Endodermal cell (in vitro differentiated cells): Measurements from ENCODE around the gene GARNL3. TPM values are rescaled to one million over a fixed set of nuclear protein-coding genes. Genes with fewer than 3 reads are reported as not detected.

ENCODE experiments used
- DNase-seq: peaks from one replicate; pipeline ENCODE4 v3.0.0-alpha.2; 2017
- H3K27ac ChIP-seq: 2 replicates; pipeline ENCODE4 v1.5.1; 2013; ENCODE audit warnings: mild to moderate bottlenecking, low read depth, low read length, moderate library complexity
- H3K27me3 ChIP-seq: 2 replicates; pipeline ENCODE4 v1.6.1; 2013; ENCODE audit warnings: mild to moderate bottlenecking, low read length, moderate library complexity; ENCODE audit not compliant: insufficient read depth, control insufficient read depth, poor library complexity, severe bottlenecking
- H3K36me3 ChIP-seq: 2 replicates; pipeline ENCODE4 v1.7.0; 2013; ENCODE audit warnings: mild to moderate bottlenecking, low read length, moderate library complexity; ENCODE audit not compliant: control insufficient read depth, insufficient read depth
- H3K4me1 ChIP-seq: one replicate; pipeline ENCODE4 v1.7.0; 2013; ENCODE audit warnings: low read length; ENCODE audit not compliant: control insufficient read depth, insufficient read depth
- H3K4me3 ChIP-seq: 2 replicates; pipeline ENCODE4 v1.5.1; 2013; ENCODE audit warnings: mild to moderate bottlenecking, low read length, moderate library complexity
- H3K9ac ChIP-seq: 2 replicates; pipeline ENCODE4 v1.6.1; 2013; ENCODE audit warnings: mild to moderate bottlenecking, low read length, moderate library complexity; ENCODE audit not compliant: poor library complexity, severe bottlenecking; ENCODE audit errors: extremely low read depth
- H3K9me3 ChIP-seq: 2 replicates; pipeline ENCODE4 v1.6.1; 2013; ENCODE audit warnings: mild to moderate bottlenecking, low read length, moderate library complexity; ENCODE audit not compliant: control insufficient read depth
- H3K27ac Mint-ChIP-seq: 2 replicates; pipeline ENCODE4 v1.8.0; 2020; ENCODE audit warnings: mixed read lengths
- H3K27me3 Mint-ChIP-seq: 2 replicates; pipeline ENCODE4 v1.8.0; 2021; ENCODE audit warnings: mild to moderate bottlenecking, mixed read lengths; ENCODE audit not compliant: insufficient read depth
- H3K36me3 Mint-ChIP-seq: 2 replicates; pipeline ENCODE4 v1.8.0; 2020; ENCODE audit warnings: low read depth, mixed read lengths
- H3K4me1 Mint-ChIP-seq: 2 replicates; pipeline ENCODE4 v1.8.0; 2020; ENCODE audit warnings: mixed read lengths
- H3K4me3 Mint-ChIP-seq: 2 replicates; pipeline ENCODE4 v1.8.0; 2020; ENCODE audit warnings: mild to moderate bottlenecking, moderate library complexity, mixed read lengths
- H3K9me3 Mint-ChIP-seq: 2 replicates; pipeline ENCODE4 v1.8.0; 2020; ENCODE audit warnings: mild to moderate bottlenecking, mixed read lengths
- CTCF ChIP-seq: fragments of 200-600 bp; sonication (generic); conservative IDR thresholded peaks from 2 replicates; pipeline ENCODE4 v1.5.0; 2021; ENCODE audit warnings: antibody characterized with exemption, mild to moderate bottlenecking
- WGBS, 2 experiments: methylation state at CpG; one replicate each; pipeline versions ENCODE4 v1.1.5 to v1.1.7; 2013; ENCODE audit warnings: missing lambda C conversion rate in 2 of 2, mixed read lengths in 1 of 2; ENCODE audit not compliant: insufficient coverage in 1 of 2, insufficient read length in 1 of 2; 5-methylcytosine and 5-hydroxymethylcytosine counted together
- total RNA-seq, 2 donors: library from RNA; stranded (reverse); fragmentation: NEBNext Ultra II Directional in 1 of 2; extraction: Animal tissue kit (Norgen Biotek cat#: 25700) in 1 of 2; gene quantifications; 2 replicates in 1 of 2; 3 replicates in 1 of 2; pipeline ENCODE4 v1.2.1, GENCODE V29; 2021

GARNL3 gene
- total RNA-seq, 2 donors from 2014 or later, result 7.2 to 12.8 TPM

GRCh38 chr9:127293767-127294166 is 29.2 kb downstream of the GARNL3 start:
- Histone ChIP-seq H3K4me1 (no peaks in the 10 kb centered on the region), H3K36me3 (no peaks in the 10 kb centered on the region), H3K27me3 (no peaks in the 10 kb centered on the region), H3K9ac (no peak overlapping the region), H3K4me3 (no peak overlapping the region), H3K9me3 (no peaks in the 10 kb centered on the region), H3K27ac (no peak overlapping the region)
- Mint-ChIP-seq H3K9me3 (no peaks in the 10 kb centered on the region), H3K36me3 (no peaks in the 10 kb centered on the region), H3K27ac (no peak overlapping the region), H3K27me3 (no peaks in the 10 kb centered on the region), H3K4me1 (peaks cover 4% of the 10 kb centered on the region), H3K4me3 (no peak overlapping the region)
- no peak for TF ChIP-seq CTCF
- WGBS, 2 experiments, result 90 to 100% methylated on average over 1 of the region's 1 CpG
- no peak for DNase-seq

GRCh38 chr9:127295005-127295404 is 30.4 kb downstream of the GARNL3 start:
- H3K9ac ChIP-seq, result no peak overlapping the region
- H3K36me3 ChIP-seq, result no peaks in the 10 kb centered on the region
- H3K36me3 Mint-ChIP-seq, result no peaks in the 10 kb centered on the region
- DNase-seq, result no peak
- no peak overlapping the region for H3K4me3 Mint-ChIP-seq
- no peaks in the 10 kb centered on the region for H3K9me3 Mint-ChIP-seq
- H3K27ac ChIP-seq, result no peak overlapping the region
- peaks cover 4% of the 10 kb centered on the region for H3K4me1 Mint-ChIP-seq
- no peaks in the 10 kb centered on the region for H3K27me3 ChIP-seq
- WGBS, 2 experiments, result 96 to 100% methylated on average over 1 of the region's 1 CpG
- no peaks in the 10 kb centered on the region for H3K27me3 Mint-ChIP-seq
- TF ChIP-seq CTCF, result no peak
- H3K9me3 ChIP-seq, result no peaks in the 10 kb centered on the region
- H3K27ac Mint-ChIP-seq, result no peak overlapping the region
- H3K4me1 ChIP-seq, result no peaks in the 10 kb centered on the region
- no peak overlapping the region for H3K4me3 ChIP-seq

DNA sequence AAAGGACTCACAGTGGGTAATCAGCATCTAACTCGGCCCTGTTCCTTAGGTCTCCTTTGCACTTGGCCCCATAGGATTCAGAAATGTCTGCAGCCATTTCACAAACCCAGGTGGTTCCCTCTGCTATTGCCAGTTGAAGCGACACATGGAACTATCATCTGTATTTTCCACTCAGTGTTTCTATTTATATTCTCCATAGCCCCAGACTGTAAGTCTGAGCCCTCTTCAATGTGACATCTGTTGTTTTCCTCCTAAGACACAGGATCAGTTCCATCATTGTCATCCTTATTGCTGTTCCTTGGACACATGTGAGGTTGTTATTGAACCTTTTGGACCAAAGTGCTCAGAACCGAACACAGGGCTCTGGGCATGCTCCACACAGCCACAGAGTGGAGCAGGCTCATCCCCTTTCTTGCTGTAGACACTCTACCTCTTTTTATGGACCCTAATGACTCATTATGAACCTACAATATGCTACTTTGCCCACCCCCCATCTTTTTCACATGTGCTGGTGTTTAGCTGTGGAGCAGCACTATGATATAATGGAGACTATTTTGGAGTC is 36.4 kb downstream of the GARNL3 start:
- Mint-ChIP-seq H3K27ac (no peak overlapping the region), H3K4me1 (peaks cover 4% of the 10 kb centered on the region), H3K36me3 (no peaks in the 10 kb centered on the region), H3K27me3 (no peaks in the 10 kb centered on the region), H3K9me3 (no peaks in the 10 kb centered on the region), H3K4me3 (no peak overlapping the region)
- H3K4me1 ChIP-seq, result no peaks in the 10 kb centered on the region
- H3K36me3 ChIP-seq, result no peaks in the 10 kb centered on the region
- no peak overlapping the region for H3K27ac ChIP-seq
- H3K4me3 ChIP-seq, result no peak overlapping the region
- DNase-seq, result no peak
- H3K9ac ChIP-seq, result no peak overlapping the region
- 89% methylated on average over 2 to 3 of the region's 3 CpGs for WGBS, 2 experiments
- H3K9me3 ChIP-seq, result no peaks in the 10 kb centered on the region
- no peak for TF ChIP-seq CTCF
- no peaks in the 10 kb centered on the region for H3K27me3 ChIP-seq
